Loucy (cell line): ENCODE results near the gene UNC50.

Experiments used
- EZH2phosphoT487 ChIP-seq: fragments of 200-600 bp; IDR thresholded peaks from 2 replicates; pipeline ENCODE4 v1.6.1; 2018; ENCODE audit warnings: antibody characterized with exemption, mild to moderate bottlenecking, moderate library complexity, borderline replicate concordance
- TF ChIP-seq, protein P1 (sequence below): fragments of 200-600 bp; sonication (generic); conservative IDR thresholded peaks from 2 replicates; pipeline ENCODE4 v1.5.1; 2014; ENCODE audit warnings: mild to moderate bottlenecking, antibody characterized with exemption, low read length

DNA sequence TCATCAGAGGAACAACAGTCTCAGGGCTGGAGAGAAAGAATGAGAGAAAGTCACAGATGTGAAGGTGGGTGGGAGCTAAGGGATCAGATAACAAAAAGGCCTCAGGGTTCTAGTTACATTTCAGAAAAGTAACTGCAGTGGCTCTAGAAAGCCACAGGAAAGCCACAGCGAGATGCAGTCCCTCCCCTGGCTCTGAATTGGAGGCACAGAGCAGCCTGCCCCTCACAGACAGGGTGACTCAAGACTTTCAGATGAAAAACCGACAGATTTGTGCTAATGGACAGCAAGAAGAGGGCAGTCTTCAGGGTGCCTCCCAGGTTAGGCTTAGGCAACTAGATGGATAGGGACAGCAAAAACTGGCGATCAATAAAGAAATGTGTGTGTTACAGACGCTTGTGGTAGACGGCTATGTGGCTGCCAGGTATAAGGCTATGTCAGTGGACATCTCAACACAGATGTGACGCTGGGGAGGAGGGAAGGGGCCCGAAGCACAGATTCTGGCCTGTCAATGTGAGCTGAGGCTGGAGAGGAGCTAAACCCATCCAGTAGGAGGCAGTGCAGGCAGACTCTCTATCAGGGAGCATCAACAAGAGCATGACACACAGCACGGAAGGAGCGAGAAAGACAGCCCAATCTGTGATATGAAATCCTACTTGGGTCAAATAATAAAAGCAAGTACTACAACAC is 26.2 kb downstream of the UNC50 start:
- no peak for TF ChIP-seq EZH2phosphoT487
- TF ChIP-seq, protein P1, sequence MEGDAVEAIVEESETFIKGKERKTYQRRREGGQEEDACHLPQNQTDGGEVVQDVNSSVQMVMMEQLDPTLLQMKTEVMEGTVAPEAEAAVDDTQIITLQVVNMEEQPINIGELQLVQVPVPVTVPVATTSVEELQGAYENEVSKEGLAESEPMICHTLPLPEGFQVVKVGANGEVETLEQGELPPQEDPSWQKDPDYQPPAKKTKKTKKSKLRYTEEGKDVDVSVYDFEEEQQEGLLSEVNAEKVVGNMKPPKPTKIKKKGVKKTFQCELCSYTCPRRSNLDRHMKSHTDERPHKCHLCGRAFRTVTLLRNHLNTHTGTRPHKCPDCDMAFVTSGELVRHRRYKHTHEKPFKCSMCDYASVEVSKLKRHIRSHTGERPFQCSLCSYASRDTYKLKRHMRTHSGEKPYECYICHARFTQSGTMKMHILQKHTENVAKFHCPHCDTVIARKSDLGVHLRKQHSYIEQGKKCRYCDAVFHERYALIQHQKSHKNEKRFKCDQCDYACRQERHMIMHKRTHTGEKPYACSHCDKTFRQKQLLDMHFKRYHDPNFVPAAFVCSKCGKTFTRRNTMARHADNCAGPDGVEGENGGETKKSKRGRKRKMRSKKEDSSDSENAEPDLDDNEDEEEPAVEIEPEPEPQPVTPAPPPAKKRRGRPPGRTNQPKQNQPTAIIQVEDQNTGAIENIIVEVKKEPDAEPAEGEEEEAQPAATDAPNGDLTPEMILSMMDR, result peak; percentile 81
